NAMALWA (cell line): Measurements from ENCODE around the gene SRGAP2.
"Not testable (repeated sequence)": the region's sequence is repeated elsewhere in the genome, so short reads cannot be mapped to it uniquely, and the experiment has no call there.

Experiments used
- DNase-seq: peaks from one replicate; pipeline ENCODE4 v3.0.0-alpha.2; 2015; ENCODE audit warnings: low spot score

The SRGAP2 gene

GRCh38 chr1:206205569-206205968, 2.2 kb downstream of the SRGAP2 start:
- not testable (repeated sequence) for DNase-seq

- DNase-seq: not testable (repeated sequence)
Observed at GRCh38 chr1:206210802-206211201, 7.5 kb downstream of the SRGAP2 start.

- DNase-seq: not testable (repeated sequence)
Observed at GRCh38 chr1:206215600-206216392, 12.5 kb downstream of the SRGAP2 start.

GRCh38 chr1:206218285-206218684, 14.9 kb downstream of the SRGAP2 start:
- not testable (repeated sequence) for DNase-seq

GRCh38 chr1:206218765-206219164, 15.4 kb downstream of the SRGAP2 start:
- not testable (repeated sequence) for DNase-seq

- not testable (repeated sequence) for DNase-seq
Observed at GRCh38 chr1:206219514-206220331, 16.4 kb downstream of the SRGAP2 start.

GRCh38 chr1:206220332-206221000, 17.1 kb downstream of the SRGAP2 start:
- DNase-seq: not testable (repeated sequence)

- DNase-seq: not testable (repeated sequence)
Observed at GRCh38 chr1:206221585-206221984, 18.2 kb downstream of the SRGAP2 start.

- not testable (repeated sequence) for DNase-seq
Observed at GRCh38 chr1:206224190-206224776, 20.9 kb downstream of the SRGAP2 start.

GRCh38 chr1:206225386-206225785, 22.0 kb downstream of the SRGAP2 start:
- DNase-seq: not testable (repeated sequence)

GRCh38 chr1:206226886-206227285, 23.5 kb downstream of the SRGAP2 start:
- not testable (repeated sequence) for DNase-seq

GRCh38 chr1:206229286-206229685, 25.9 kb downstream of the SRGAP2 start:
- DNase-seq: not testable (repeated sequence)

- not testable (repeated sequence) for DNase-seq
Observed at GRCh38 chr1:206231989-206232388, 28.6 kb downstream of the SRGAP2 start.

GRCh38 chr1:206232970-206233645, 29.8 kb downstream of the SRGAP2 start:
- DNase-seq: not testable (repeated sequence)

GRCh38 chr1:206234189-206234916, 31.0 kb downstream of the SRGAP2 start:
- DNase-seq: not testable (repeated sequence)

GRCh38 chr1:206235190-206235589, 31.8 kb downstream of the SRGAP2 start:
- not testable (repeated sequence) for DNase-seq

- DNase-seq: peak; percentile 5
Observed at GRCh38 chr1:206240288-206240687, 36.9 kb downstream of the SRGAP2 start.

GRCh38 chr1:206243335-206243734, 40.0 kb downstream of the SRGAP2 start:
- peak; percentile 58 for DNase-seq

GRCh38 chr1:206245479-206245878, 42.1 kb downstream of the SRGAP2 start:
- not testable (repeated sequence) for DNase-seq

- not testable (repeated sequence) for DNase-seq
Observed at GRCh38 chr1:206246129-206246886, 43.0 kb downstream of the SRGAP2 start.
